Neural cell (in vitro differentiated cells): Measurements from ENCODE around the gene TRIM10. TPM values are rescaled to one million over a fixed set of nuclear protein-coding genes. Genes with fewer than 3 reads are reported as not detected.

Experiments
- H2AFZ ChIP-seq: fragments of 200-600, 300-800 bp; sonication (generic), shearing (Covaris generic); 2 replicates; pipeline ENCODE4 v1.6.0; 2014; ENCODE audit warnings: low read depth, mild to moderate bottlenecking, antibody characterized with exemption, low read length, moderate library complexity
- H3F3A ChIP-seq: fragments of 200-600 bp; shearing (Covaris generic); 2 replicates; pipeline ENCODE4 v1.6.1; 2016; ENCODE audit warnings: mild to moderate bottlenecking, moderate library complexity, mixed read lengths, antibody characterized with exemption, low read length; ENCODE audit not compliant: insufficient read depth, poor library complexity, severe bottlenecking
- H3K27ac ChIP-seq: fragments of 200-600, 300-800 bp; sonication (generic), shearing (Covaris generic); 2 replicates; pipeline ENCODE4 v1.5.1; 2014; ENCODE audit warnings: mild to moderate bottlenecking, low read length, moderate library complexity
- H3K27me3 ChIP-seq: fragments of 300-800, 200-600 bp; sonication (generic), shearing (Covaris generic); 2 replicates; pipeline ENCODE4 v1.6.0; 2014; ENCODE audit warnings: mild to moderate bottlenecking, low read depth, low read length, moderate library complexity; ENCODE audit not compliant: insufficient read depth
- H3K36me3 ChIP-seq: fragments of 300-800, 200-600 bp; sonication (generic), shearing (Covaris generic); 2 replicates; pipeline ENCODE4 v1.5.1; 2014; ENCODE audit warnings: mild to moderate bottlenecking, antibody characterized with exemption, low read length, moderate library complexity; ENCODE audit not compliant: insufficient read depth
- H3K4me2 ChIP-seq: fragments of 300-800, 200-600 bp; sonication (generic), shearing (Covaris generic); 2 replicates; pipeline ENCODE4 v1.6.0; 2014; ENCODE audit warnings: mild to moderate bottlenecking, low read length
- H3K4me3 ChIP-seq: fragments of 300-800, 200-600 bp; sonication (generic), shearing (Covaris generic); 2 replicates; pipeline ENCODE4 v1.5.1; 2014; ENCODE audit warnings: mild to moderate bottlenecking, low read length, moderate library complexity
- H3K79me2 ChIP-seq: fragments of 200-600 bp; shearing (Covaris generic); replicated peaks from 2 replicates; pipeline ENCODE4 v1.6.0; 2014; ENCODE audit warnings: mild to moderate bottlenecking, low read length, moderate library complexity; ENCODE audit not compliant: insufficient read depth
- H3K9ac ChIP-seq: fragments of 300-800, 200-600 bp; sonication (generic), shearing (Covaris generic); 2 replicates; pipeline ENCODE4 v1.6.1; 2016; ENCODE audit warnings: mild to moderate bottlenecking, low read length, mixed read lengths
- H3K9me2 ChIP-seq: fragments of 200-600 bp; shearing (Covaris generic); 2 replicates; pipeline ENCODE4 v1.6.1; 2016; ENCODE audit warnings: mild to moderate bottlenecking, low read length, mixed read lengths; ENCODE audit not compliant: insufficient read depth
- H3K9me3 ChIP-seq: fragments of 200-600, 300-800 bp; sonication (generic), shearing (Covaris generic); 2 replicates; pipeline ENCODE4 v1.6.1; 2016; ENCODE audit warnings: mild to moderate bottlenecking, mixed run types, low read length, moderate library complexity, mixed read lengths
- H4K20me1 ChIP-seq: fragments of 200-600 bp; shearing (Covaris generic); 2 replicates; pipeline ENCODE4 v1.6.1; 2016; ENCODE audit warnings: mild to moderate bottlenecking, mixed run types; ENCODE audit not compliant: insufficient read depth
- EP300 ChIP-seq: fragments of 450-650 bp; conservative IDR thresholded peaks from 2 replicates; pipeline ENCODE4 v1.6.1; 2014; ENCODE audit warnings: antibody characterized with exemption, mild to moderate bottlenecking, moderate library complexity; ENCODE audit not compliant: poor library complexity, severe bottlenecking
- EZH2 ChIP-seq: fragments of 200-600, 300-800 bp; shearing (Covaris generic), sonication (generic); IDR thresholded peaks from 2 replicates; pipeline ENCODE4 v1.6.1; 2014; ENCODE audit warnings: antibody characterized with exemption, low read length, borderline replicate concordance, mild to moderate bottlenecking; ENCODE audit not compliant: insufficient read depth, poor library complexity, severe bottlenecking
- MXI1 ChIP-seq: fragments of 450-650 bp; conservative IDR thresholded peaks from 2 replicates; pipeline ENCODE4 v1.6.1; 2014; ENCODE audit warnings: antibody characterized with exemption, mild to moderate bottlenecking; ENCODE audit not compliant: poor library complexity, severe bottlenecking
- POLR2AphosphoS5 ChIP-seq: IDR thresholded peaks from 2 replicates; pipeline ENCODE4 v1.6.1; 2012
- RAD21 ChIP-seq: fragments of 450-650 bp; conservative IDR thresholded peaks from 2 replicates; pipeline ENCODE4 v1.6.1; 2014; ENCODE audit warnings: antibody characterized with exemption, mild to moderate bottlenecking, moderate library complexity
- SMC3 ChIP-seq: fragments of 450-650 bp; conservative IDR thresholded peaks from 2 replicates; pipeline ENCODE4 v1.6.1; 2014; ENCODE audit warnings: antibody characterized with exemption, mild to moderate bottlenecking, moderate library complexity; ENCODE audit not compliant: poor library complexity
- TAF1 ChIP-seq: IDR thresholded peaks from 2 replicates; pipeline ENCODE4 v1.6.1; 2012; ENCODE audit warnings: low read depth
- polyA plus RNA-seq: library from polyadenylated mRNA; depleted of rRNA; stranded (reverse); fragments of >200 nt; gene quantifications from 2 replicates; pipeline ENCODE4 v1.2.3, GENCODE V29; 2014
- TF ChIP-seq, protein P1 (sequence below): fragments of 450-650 bp; IDR thresholded peaks from 2 replicates; pipeline ENCODE4 v1.5.1; 2014; ENCODE audit warnings: antibody characterized with exemption, mild to moderate bottlenecking, moderate library complexity; ENCODE audit not compliant: poor library complexity, severe bottlenecking
- TF ChIP-seq, protein P2 (sequence below): IDR thresholded peaks from 2 replicates; pipeline ENCODE4 v1.6.1; 2012; ENCODE audit warnings: borderline replicate concordance

Gene TRIM10
- polyA plus RNA-seq, 1 donor from 2014 or later, result not detected

- H4K20me1 ChIP-seq, result no peaks in the 10 kb centered on the region
- H3K79me2 ChIP-seq, result no peaks in the 10 kb centered on the region
- no peak overlapping the region for H3K4me2 ChIP-seq
- no peak overlapping the region for H3K9ac ChIP-seq
- no peaks in the 10 kb centered on the region for H3K36me3 ChIP-seq
- H3K9me2 ChIP-seq, result no peaks in the 10 kb centered on the region
- H2AFZ ChIP-seq, result no peak overlapping the region
- no peaks in the 10 kb centered on the region for H3K27me3 ChIP-seq
- no peak for TF ChIP-seq POLR2AphosphoS5
- TF ChIP-seq, protein P1, sequence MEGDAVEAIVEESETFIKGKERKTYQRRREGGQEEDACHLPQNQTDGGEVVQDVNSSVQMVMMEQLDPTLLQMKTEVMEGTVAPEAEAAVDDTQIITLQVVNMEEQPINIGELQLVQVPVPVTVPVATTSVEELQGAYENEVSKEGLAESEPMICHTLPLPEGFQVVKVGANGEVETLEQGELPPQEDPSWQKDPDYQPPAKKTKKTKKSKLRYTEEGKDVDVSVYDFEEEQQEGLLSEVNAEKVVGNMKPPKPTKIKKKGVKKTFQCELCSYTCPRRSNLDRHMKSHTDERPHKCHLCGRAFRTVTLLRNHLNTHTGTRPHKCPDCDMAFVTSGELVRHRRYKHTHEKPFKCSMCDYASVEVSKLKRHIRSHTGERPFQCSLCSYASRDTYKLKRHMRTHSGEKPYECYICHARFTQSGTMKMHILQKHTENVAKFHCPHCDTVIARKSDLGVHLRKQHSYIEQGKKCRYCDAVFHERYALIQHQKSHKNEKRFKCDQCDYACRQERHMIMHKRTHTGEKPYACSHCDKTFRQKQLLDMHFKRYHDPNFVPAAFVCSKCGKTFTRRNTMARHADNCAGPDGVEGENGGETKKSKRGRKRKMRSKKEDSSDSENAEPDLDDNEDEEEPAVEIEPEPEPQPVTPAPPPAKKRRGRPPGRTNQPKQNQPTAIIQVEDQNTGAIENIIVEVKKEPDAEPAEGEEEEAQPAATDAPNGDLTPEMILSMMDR, result no peak
- no peak for TF ChIP-seq TAF1
- TF ChIP-seq SMC3, result no peak
- no peak for TF ChIP-seq EZH2
- no peak for TF ChIP-seq EP300
- TF ChIP-seq, protein P2, sequence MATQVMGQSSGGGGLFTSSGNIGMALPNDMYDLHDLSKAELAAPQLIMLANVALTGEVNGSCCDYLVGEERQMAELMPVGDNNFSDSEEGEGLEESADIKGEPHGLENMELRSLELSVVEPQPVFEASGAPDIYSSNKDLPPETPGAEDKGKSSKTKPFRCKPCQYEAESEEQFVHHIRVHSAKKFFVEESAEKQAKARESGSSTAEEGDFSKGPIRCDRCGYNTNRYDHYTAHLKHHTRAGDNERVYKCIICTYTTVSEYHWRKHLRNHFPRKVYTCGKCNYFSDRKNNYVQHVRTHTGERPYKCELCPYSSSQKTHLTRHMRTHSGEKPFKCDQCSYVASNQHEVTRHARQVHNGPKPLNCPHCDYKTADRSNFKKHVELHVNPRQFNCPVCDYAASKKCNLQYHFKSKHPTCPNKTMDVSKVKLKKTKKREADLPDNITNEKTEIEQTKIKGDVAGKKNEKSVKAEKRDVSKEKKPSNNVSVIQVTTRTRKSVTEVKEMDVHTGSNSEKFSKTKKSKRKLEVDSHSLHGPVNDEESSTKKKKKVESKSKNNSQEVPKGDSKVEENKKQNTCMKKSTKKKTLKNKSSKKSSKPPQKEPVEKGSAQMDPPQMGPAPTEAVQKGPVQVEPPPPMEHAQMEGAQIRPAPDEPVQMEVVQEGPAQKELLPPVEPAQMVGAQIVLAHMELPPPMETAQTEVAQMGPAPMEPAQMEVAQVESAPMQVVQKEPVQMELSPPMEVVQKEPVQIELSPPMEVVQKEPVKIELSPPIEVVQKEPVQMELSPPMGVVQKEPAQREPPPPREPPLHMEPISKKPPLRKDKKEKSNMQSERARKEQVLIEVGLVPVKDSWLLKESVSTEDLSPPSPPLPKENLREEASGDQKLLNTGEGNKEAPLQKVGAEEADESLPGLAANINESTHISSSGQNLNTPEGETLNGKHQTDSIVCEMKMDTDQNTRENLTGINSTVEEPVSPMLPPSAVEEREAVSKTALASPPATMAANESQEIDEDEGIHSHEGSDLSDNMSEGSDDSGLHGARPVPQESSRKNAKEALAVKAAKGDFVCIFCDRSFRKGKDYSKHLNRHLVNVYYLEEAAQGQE, result no peak
- no peak for TF ChIP-seq MXI1
- TF ChIP-seq RAD21, result no peak
- H3K9me3 ChIP-seq, result no peaks in the 10 kb centered on the region
- no peak overlapping the region for H3K4me3 ChIP-seq
- H3K27ac ChIP-seq, result no peak overlapping the region
- no peaks in the 10 kb centered on the region for H3F3A ChIP-seq
Observed at GRCh38 chr6:30157999-30158398, 3.0 kb downstream of the TRIM10 start.

DNA sequence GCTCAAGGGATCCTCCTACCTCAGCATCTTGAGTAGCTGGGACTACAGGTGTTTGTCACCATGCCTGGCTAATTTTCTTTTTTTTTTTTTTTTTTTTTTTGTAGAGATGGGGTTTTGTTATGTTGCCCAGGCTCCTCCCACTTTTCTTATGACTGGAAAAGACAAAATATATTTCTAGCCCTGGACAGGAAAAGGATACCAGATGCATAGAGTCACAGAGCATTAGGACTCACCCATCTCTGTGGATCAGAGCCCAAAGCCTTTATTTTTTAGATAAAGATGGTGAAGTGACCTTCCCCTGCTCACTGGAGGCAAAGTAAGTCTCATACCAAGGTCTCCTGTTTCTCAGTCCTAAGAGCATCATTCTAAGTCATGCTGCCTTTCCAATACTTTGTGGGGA, 3.4 kb downstream of the TRIM10 start:
- Histone ChIP-seq H2AFZ (no peak overlapping the region), H3F3A (no peaks in the 10 kb centered on the region), H4K20me1 (no peaks in the 10 kb centered on the region), H3K4me2 (no peak overlapping the region), H3K9me3 (no peaks in the 10 kb centered on the region), H3K9ac (no peak overlapping the region), H3K9me2 (no peaks in the 10 kb centered on the region), H3K27ac (no peak overlapping the region), H3K79me2 (no peaks in the 10 kb centered on the region), H3K27me3 (no peaks in the 10 kb centered on the region), H3K4me3 (no peak overlapping the region), H3K36me3 (no peaks in the 10 kb centered on the region)
- TF ChIP-seq MXI1 (no peak), TAF1 (no peak), EZH2 (no peak), SMC3 (no peak), EP300 (no peak), RAD21 (no peak), POLR2AphosphoS5 (no peak)
- TF ChIP-seq, protein P2, result no peak
- TF ChIP-seq, protein P1, result no peak
